GM12801 (cell line): Measurements from ENCODE around the gene WBP1.

ENCODE experiments used
- CTCF ChIP-seq: IDR thresholded peaks from one replicate; pipeline ENCODE4 v1.5.1; 2011; ENCODE audit warnings: control low read depth; ENCODE audit not compliant: insufficient read length; ENCODE audit errors: extremely low read depth

WBP1 gene

GRCh38 chr2:74441170-74441689, 17.0 kb upstream of the WBP1 start:
- TF ChIP-seq CTCF: no peak

- no peak for TF ChIP-seq CTCF
These were observed 16.4 kb upstream of the WBP1 start, which contains the start of gene RTKN for GRCh38 chr2:74441690-74442482. Gene RTKN (minus strand): TSS chr2:74441937. CDS start chr2:74441816, 121 bp downstream.

- no peak for TF ChIP-seq CTCF
These were observed 13.5 kb upstream of the WBP1 start for GRCh38 chr2:74444498-74445318.

GRCh38 chr2:74447230-74447999, 10.8 kb upstream of the WBP1 start:
- TF ChIP-seq CTCF: no peak

GRCh38 chr2:74448771-74449170, 9.5 kb upstream of the WBP1 start:
- no peak for TF ChIP-seq CTCF

GRCh38 chr2:74450570-74451190, 7.6 kb upstream of the WBP1 start:
- no peak for TF ChIP-seq CTCF
